Measurements from ENCODE around the gene USP34.
"Not testable (repeated sequence)": the region's sequence is repeated elsewhere in the genome, so short reads cannot be mapped to it uniquely, and the experiment has no call there.

USP34 gene

DNA sequence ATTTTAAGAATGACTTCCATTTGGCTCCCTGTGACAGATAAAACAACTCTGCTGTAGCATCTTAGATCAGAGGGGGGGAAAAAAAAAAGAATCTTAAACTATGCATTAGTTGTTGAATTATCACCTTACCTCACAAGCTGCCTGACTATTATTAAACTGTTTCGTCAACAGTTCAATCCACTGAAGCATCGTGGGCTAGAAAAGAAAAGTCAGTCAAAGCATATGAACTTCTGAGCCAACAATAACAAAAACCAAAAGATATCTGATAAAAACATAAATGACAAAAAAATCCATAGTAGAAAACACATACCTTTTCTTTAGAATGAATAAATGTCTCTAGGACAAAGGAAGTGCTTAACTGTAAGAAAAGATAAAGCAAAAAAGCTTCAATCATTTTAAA, 235.2 kb downstream of the USP34 start:
- no peak for DNase-seq

DNA sequence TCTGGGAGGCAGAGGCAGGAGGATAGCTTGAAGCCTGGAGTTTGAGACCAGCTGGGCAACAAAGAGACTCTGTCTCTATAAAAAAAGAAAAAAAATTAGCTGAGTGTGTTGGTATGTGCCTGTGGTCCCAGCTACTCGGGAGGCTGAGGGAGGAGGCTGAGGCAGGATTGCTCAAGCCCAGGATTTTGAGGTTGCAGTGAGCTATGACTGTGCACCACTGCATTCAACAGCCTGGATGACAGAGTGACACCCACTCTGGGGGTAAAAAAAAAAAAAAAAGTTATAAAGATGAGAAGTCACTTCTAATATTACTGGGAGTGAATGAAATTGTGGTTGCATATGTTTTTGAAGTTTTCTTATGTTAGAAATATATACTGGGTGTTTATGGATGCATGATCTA, 237.3 kb downstream of the USP34 start:
- no peak for DNase-seq

DNA sequence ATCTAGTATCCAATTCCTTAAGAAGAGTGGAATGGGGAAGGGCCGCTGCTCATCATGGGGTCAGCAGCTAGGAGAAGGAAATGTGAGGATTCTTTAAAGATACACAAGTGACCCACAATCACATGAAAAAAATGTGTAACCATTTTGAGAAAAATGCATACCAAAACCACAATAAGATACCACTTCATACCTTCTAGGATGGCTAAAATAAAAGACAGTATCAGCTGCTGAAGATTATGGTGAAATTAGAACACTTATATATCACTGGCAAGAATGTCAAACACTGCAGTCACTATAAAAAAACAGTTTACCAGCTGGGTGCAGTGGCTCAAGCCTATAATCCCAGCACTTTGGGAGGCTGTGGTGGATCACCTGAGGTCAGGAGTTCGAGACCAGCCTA, 241.0 kb downstream of the USP34 start:
- no peak for DNase-seq

DNA sequence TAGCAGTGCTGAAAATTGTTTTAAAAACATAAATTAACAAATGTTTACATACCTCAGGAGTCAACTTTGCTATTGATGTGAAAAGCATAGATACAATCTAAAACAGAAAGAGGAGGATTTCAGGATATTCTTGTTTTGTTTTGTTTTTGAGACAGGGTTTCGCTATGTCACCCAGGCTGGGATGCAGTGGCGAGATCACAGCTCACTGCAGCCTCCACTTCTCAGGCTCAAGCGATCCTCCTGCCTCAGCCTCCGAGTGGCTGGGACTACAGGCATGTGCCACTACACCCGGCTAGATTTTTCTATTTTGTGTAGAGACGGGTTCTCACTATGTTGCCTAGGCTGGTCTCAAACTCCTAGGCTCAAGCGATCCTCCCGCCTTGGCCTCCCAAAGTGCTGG, 248.3 kb downstream of the USP34 start:
- DNase-seq, result no peak

DNA sequence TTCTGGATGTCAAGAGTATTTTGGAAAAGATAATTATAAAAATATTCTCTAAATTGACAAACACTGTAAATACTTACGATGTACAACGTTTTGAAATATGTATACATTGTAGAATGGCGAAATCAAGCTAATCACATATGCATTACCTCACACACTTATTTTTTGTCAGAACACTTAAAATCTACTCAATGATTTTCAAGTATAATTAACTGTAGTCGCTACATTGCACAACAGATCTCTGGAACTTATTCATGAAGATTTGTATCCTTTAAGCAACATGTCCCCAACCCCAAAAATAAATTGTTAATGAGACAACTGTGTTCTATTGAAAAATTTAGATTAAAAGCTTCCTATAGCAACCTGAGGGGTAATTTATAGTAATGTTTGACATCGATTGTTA, 249.1 kb downstream of the USP34 start:
- DNase-seq, result no peak

DNA sequence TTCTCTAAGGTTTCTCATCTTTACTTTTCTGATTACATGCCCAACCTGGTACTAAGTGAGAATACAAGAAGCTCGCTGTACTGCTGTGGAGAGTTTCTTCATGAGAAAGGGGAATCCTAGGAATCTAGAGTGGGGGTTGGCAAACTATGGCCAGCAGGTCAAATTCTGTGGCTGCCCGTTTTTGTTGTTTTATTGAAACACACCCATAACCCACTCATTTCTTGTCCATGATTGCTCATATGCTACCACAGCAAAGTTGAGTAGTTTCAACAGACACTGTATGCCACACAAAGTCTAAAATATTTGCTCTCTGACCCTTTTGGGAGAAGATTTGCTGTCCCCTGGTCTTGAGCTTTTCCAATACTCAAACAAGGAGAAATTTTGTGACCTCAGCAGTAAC, 250.1 kb downstream of the USP34 start:
- no peak for DNase-seq

DNA sequence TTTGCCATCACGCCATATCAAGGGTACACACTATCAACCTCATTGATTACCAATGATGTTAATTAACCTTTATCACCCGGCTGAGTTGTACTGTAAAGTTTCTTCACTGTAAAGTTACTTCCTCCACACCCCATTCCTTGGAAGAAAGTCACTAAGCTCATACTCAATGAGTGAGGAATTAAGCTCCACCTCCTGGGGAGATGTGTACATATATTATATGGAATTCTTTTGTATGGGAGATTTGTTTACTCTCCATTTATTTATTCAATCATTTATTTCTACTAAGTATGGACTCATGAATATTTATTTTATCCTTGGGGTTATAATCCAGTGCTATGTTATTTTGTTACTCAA, 252.1 kb downstream of the USP34 start:
- no peak for DNase-seq

DNA sequence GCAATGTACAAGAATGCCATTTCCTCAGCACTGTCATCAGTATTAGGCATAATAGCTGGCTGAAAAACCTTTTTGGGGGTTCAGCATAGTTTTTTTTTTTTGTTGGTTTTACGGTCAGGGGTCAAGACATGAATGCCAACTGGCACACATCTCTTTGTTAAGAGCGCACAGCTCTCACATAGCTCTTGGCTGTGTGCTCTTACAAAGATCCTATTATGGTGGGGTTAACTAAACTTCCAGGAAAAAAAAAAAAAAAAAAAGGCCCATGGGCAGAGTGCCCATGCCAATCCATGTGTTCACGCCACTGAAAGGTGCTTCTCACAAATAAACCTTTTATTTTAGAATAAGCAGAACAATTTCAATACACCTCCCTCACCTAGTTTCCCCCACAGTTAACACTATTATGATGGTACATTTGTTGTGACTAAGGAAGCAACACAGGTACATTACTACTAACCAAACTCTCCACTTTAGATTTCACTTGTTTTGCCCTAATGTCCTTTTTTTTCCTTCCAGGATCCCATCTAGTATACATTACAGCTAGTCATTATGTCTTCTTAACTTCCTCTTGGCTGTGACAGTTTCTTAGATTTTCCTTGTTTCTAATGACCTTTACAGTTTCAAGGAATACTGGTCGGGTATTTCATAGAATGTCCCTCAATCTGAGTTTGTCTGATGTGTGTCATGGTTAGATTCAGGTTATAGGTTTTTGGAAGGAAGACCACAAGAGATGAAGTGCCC, 252.6 kb downstream of the USP34 start:
- no peak for DNase-seq

DNA sequence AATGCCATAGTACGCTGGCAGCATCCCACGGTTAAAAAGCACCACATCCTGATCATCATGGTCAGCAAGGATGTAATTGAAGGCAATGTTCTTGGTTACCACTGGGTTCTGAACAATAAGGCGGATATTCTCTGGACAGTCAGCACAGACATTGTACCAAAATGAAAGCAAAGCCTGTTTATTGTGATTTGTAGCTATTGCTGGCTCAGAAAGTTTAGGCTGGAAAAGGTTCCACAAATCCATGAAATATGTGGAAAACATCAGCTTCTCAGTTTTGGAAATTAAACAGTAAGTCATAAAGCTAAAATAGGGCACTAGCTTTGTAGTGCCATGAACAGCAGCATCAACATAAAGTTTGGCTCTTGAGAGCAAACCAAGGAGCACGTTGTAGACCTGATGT, 256.7 kb downstream of the USP34 start:
- DNase-seq, result no peak

DNA sequence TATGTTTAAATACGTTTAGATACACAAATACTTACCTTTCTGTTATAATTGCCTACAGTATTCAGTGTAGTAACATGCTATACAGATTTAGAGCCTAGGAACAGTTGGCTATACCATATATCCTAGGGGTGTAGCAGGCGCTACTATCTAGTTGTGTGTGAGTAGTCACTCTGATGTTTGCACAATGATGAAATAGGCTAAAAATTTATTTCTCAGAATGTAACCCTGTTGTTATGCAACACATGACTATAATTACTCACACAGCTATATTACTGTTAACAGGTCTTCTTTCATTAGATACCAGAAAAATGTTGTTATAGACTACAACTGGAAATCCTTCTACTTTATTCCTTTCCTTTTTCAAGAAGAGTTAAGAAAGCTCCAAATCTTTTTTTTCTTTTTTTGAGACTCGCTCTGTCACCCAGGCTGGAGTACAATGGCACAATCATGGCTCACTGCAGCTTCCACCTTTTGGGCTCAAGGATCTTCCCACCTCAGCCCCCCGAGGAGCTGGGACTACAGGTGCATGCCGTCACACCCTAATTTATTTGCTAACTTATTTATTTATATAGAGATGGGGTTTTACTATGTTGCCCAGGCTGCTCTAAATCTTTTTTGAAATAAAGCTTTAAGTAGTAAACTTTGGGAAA, 260.4 kb downstream of the USP34 start:
- DNase-seq, result no peak

DNA sequence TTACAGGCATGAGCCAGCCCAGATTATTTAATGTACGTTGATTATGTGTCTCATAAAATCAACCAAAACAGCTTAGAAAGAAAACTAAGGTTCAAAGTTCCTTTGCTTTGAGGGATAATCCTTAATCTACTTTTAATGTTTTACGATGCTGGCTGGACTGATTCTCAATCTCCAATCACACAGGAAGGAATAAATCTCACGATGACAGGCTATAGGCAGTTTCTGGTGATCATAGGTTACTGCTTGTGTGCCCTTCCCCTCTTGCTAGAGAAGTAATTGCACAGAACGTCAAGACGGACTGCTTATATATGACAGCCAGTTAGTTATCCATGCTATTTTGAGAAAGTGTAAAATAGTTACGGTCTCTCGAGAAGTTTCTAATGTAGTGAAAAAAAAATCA, 265.8 kb downstream of the USP34 start:
- no peak for DNase-seq

DNA sequence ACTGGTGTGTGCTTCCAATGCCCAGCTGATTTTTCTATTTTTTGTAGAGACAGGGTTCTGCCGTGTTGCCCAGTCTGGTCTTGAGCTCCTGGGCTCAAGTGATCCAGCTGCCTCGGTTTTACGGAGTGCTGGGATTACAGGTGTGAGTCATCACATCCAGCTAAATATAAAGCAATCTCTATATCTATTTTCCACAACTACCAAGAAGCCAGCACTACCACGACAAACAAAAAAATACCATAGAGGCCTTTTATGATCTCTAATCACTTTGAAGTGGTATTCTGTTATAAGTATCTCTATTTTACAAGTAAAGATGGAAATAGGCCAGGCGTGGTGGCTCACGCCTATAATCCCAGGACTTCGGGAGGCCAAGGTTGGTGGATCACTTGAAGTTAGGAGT, 274.2 kb downstream of the USP34 start:
- DNase-seq, result no peak

DNA sequence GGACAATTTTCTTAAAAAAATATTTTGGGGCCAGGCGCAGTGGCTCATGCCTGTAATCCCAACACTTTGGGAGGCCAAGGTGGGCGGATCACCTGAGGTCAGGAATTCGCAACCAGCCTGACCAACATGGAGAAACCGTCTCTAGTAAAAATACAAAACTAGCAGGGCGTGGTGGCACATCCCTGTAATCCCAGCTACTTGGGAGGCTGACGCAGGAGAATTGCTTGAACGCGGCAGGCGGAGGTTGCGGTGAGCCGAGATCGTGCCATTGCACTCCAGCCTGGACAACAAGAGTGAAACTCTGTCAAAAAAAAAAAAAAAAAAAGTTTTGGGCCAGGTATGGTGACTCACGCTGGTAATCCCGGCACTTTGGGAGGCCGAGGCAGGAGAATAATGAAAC, 276.2 kb downstream of the USP34 start:
- DNase-seq, result not testable (repeated sequence)

DNA sequence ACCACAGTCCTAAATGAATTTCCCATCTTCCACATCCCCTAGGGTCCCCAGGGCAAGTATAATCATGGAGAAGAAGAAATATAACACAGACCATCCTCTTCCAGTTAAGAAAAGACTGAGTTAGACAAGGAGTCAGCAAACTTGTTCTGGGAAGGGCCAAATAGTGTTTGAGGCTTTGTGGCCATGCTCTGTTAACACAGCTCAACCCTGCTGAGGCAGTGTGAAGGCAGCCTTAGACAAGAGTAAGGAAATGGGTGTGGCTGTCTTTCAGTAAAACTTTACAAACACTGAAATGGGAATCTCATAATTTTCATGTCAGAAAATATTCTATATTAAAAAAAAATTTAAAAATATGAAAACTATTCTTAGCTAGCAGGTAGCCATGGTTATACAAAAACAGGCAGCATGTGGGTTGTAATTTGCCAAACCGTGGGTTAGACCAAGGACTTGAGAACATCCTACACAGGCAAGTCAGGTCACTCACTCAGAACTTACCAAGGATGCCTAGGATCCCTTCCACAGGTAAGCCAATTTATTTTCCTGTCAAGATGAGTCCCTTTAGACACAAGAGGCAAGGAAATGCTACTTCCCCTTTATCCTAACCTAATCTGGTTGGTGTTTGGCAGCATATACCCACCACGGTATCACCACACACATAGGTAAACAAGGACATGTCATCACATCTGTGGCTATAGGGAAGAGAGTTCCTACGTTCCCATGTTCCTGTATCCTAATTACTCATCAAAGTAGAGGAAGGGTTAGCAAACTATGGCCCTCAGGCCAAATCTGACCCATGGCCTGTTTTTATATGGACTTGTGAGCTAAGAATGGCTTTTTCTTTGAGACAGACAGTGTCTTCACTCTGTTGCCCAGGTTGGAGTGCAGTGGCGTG, 277.0 kb downstream of the USP34 start:
- DNase-seq, result no peak

DNA sequence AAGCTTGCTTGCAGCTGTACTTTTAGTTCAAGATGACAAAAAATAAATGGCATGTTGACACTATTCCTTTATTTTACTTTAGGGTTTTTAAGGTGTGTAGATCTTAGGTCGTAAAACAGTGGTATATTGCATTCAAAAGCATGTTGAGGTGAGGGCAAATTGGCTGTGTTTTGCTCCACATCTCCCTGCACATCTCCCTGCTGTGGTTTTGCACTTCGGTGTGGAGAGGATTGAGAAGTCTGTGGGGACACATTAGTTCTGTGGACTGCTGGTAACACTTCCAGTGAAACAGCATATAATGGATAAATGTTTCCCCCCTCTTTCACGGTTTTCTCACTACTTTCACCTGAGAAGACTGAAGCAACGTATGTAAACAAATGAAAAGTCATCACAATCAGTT, 283.8 kb downstream of the USP34 start:
- no peak for DNase-seq

DNA sequence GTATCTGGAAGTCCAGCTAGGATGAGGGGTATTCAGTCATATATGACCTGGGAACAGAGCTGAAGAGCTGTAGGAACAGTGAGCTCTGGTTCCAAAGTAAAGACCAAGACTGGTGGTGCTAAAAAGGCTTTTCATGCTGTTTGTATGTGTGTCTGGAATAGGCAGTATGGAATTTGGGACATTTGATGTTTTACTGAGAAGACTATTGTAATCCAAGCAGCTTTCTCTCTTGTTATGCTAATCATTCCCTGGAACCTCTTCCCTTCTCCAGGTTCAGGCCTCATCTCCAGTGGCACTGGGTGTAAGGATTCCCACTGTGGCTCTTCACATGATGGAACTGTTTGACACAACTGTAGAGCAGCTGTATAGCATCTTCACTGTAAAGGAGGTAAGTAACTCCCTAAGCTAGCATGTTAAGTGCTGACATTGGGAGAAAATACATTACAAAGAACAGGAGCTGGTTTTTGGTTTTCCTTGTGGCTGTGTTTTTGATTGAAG, 285.6 kb downstream of the USP34 start:
- no peak for DNase-seq

DNA sequence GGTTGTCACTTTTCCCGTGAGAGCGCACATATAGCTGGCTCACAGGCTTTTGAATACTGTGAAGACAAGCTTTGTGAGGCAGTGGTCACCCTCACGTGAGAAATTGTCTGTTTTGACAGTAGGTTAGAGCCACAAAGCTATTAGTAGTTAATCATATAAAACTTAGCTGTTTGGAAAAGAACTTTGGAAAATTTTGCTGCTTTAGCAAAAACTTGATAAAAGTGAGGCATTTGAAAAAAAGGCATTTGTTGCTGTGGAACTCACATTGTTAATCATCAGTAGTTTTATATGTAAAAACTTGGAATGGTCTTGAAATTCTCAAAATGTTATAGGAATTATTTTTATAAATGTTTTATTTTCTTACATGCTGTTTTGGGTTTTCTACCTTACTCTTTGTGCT, 286.6 kb downstream of the USP34 start:
- DNase-seq, result no peak

DNA sequence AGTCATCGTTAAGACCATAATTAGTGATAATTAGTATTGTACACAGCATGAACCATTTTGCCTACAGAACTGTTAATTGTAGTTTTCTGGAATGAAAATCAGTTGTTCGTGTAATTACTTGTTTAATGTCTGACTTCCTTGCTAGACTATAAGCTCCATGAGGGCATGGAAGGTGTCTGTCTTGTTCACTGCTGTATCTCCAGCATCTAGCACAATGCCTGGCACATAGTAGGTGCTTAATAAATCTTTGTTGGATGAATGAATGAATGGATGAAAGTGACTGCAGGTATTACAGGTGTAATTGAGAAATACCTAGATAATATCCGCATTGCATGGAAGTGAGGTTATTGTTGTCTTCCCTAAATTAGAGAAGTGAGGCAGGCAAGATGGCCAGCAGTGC, 287.1 kb downstream of the USP34 start:
- no peak for DNase-seq

DNA sequence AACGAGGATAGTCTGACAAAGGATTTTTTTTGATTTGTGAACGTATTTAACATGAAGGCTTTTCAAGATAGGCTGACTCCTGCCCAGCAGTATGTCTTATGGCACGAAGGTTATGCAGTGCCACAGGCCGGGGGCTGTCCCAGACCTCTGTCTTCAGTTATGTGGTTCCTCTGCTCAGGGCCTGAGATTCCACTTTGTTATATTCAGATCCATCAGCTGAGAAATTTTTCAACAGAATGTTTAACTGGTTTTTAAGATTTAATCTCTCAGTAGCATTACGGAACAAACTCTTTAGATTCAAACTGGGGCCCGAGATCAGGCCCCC, 288.9 kb downstream of the USP34 start:
- no peak for DNase-seq

DNA sequence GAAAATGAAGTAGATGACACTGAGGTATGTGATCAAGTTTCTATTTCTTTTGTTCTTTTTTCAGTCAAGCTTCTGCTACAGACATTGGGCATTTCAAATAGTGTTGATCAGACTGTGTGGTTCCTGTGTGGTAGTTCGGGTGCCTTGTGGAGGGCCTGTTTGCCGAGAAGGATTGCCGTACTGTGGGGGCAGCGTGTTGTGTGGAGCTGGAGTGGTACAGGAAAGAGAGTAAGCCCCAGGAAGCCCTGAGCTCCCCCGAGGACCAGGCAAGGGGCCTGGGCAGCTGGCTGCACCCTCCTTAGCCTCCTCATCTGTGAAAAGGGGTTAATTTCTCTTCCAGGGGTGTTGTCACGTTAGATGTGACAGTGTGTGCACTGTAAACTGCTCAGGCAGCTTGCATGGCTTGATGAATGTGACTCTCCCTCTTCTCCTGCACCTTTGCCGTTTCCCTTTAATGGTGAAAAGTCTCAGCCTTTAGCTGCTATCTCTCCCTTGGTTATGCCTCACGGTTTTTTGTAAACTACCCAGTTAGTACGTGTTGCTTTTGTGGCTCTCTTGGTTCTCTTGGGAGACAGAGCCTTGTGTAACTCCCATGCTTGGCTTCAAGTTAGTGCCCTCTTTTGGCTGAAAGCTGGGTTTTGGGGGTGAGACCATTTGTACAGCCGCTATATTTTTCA, 289.4 kb downstream of the USP34 start:
- DNase-seq, result no peak

DNA sequence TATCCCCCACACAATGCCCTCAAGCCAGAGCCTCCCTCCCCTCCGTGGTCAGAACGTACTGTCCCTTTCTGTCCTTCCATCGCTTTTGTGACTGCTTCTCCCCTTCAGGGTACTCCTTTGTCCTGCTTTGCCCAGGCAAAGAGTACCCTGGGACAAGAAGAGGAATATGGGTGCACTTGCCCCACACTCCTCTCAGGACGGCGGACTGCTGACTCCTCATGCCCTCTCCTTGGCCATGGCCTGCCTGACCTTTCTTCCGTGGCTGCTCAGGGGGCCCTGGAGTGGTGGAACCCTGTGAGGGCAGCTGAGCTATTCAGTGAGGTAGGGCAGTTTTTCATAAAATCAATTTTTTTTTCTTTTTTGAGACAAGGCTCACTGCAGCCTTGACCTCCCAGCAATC, 290.2 kb downstream of the USP34 start:
- no peak for DNase-seq

DNA sequence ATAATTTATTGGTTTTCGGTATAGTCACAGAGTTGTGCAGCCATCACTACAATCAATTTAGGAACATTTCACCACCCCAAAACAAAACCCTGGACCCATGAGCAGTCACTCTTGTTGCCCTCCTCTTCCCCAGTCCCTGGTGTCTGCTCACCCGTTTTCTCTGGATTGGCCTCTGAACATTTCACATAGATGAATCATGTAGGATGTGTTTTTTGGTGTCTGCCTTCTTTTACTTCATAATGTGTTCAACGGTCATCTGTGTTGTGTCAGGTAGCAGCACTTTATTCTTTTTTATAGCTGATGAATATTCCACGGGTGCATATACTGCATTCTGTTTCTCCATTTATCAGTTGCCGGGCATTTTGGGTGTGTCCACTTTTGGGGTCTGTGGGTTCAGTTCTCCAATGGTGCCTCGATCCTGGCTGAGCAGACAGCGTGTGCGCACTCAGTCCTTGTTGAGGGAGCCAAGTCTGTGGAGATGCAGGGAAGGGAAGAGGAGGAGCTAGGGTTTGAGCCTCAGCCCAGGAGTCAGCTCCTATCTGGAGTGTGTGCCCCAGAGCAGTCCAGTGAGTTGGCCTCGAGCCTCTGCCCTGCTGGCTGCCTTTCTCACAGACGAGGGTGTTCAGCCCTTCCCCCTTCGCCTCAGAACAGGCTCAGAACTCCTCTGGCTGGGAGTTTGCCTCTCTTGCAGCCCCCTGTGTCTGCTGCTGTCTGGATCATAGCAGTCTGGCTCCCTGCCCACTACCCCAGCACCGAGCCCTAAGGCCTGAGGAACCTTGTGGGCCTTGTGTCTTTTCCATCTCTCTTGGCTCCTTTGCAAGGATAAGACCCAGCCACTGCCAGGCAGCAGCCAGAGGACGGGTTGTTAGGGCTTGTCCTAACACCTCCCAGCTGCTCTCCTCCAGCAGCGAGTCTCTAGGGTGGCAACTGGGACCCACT, 290.9 kb downstream of the USP34 start:
- DNase-seq, result no peak
